Measurements from ENCODE around the gene RNASE9.
"Not testable (repeated sequence)": the region's sequence is repeated elsewhere in the genome, so short reads cannot be mapped to it uniquely, and the experiment has no call there.

Gene RNASE9

DNA sequence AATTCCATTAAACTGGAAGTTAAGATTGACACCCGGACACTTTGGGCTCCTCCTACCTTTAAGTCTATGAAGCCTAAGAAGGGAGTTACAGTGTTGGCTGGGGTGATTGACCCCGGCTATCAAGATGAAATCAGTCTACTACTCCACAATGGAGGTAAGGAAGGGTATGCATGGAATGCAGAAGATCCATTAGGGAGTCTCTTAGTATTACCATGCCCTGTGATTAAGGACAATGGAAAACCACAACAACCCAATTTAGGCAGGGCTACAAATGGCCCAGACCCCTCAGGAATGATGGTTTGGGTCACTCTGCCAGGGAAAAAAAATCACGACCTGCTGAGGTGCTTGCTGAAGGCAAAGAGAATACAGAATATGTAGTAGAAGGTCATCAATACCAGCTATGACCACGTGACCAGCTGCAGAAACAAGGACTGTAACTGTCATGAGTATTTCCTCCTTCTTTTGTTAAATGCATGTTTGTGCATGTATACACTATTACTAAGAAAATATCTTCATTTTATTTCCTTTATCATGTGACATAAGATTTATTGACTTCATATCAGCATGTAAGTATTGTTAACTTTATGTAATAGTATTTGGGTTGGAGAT is 11.6 kb upstream of the RNASE9 start:
- DNase-seq (ENCODE audit: low spot score), result not testable (repeated sequence)

DNA sequence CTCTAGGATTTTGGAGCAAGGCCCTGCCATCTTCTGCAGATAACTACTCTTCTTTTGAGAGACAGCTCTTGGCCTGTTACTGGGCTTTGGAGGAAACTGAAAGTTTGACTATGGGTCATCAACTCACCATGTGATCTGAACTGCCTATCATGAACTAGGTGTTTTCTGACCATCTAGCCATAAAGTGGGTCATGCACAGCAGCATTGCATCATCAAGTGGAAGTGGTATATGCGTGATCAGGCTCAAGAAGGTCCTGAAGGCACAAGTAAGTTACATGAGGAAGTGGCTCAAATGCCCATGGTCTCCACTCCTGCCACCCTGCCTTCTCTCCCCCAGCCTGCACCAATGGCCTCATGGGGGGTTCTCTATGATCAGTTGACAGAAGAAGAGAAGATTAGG is 9.9 kb upstream of the RNASE9 start:
- not testable (repeated sequence) for DNase-seq (ENCODE audit: low spot score)

GRCh38 chr14:20569865-20570264 is 9.0 kb upstream of the RNASE9 start:
- not testable (repeated sequence) for DNase-seq (ENCODE audit: low spot score)

- no peak for DNase-seq (ENCODE audit: low spot score)
Measured at GRCh38 chr14:20569066-20569465, 8.2 kb upstream of the RNASE9 start.

GRCh38 chr14:20568393-20568792 is 7.5 kb upstream of the RNASE9 start:
- DNase-seq (ENCODE audit: low spot score), result no peak

GRCh38 chr14:20567199-20567598 is 6.4 kb upstream of the RNASE9 start:
- not testable (repeated sequence) for DNase-seq (ENCODE audit: low spot score)

DNA sequence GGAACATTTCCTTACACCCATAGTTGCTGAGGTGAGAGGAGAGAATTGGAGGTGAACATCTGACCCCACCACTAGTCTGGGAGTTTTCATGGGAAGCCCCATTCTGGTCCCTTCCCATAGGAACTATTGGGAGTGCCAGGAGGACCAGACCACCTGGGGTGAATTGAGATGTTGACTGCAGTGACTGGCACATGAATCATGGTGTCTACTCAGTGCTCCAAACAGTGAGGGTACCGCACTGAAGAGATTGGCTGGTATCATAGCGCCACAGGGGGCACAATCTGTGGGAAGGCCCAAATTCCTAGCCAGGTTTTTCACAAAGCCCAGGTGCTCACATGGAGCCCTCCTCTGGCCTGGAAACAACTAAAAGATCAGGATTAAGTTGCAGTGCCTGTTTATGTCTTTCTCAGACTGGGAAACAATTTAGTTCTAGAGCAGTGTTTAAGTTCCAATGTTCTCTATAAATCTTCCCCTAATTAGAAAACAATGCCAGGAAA is 3.7 kb upstream of the RNASE9 start:
- DNase-seq (ENCODE audit: low spot score), result no peak

GRCh38 chr14:20563971-20564370 is 3.1 kb upstream of the RNASE9 start:
- DNase-seq (ENCODE audit: low spot score), result no peak

DNA sequence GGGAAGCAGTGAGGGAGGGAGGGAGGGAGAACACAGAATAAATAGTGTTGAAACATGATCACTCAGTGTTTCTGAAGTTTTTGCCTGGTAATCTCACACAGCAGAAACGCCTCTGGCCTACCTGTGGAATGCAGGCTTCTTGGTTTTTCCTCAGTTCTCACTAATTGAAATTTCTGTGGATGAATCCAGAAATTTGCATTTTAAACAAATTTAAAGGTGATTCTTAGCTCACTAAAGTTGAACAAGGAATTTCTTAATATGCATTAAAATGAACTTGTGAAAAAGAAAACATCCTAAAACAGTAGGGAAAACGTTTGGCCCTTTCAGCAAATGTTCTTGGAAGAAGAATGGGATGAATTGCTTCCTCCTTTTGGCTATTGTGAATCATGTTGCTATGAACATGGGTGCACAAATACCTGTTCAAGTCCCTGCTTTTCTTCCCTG is 1.4 kb downstream of the RNASE9 start:
- DNase-seq (ENCODE audit: low spot score), result no peak

GRCh38 chr14:20557212-20557542 is 3.7 kb downstream of the RNASE9 start:
- DNase-seq (ENCODE audit: low spot score), result no peak

DNA sequence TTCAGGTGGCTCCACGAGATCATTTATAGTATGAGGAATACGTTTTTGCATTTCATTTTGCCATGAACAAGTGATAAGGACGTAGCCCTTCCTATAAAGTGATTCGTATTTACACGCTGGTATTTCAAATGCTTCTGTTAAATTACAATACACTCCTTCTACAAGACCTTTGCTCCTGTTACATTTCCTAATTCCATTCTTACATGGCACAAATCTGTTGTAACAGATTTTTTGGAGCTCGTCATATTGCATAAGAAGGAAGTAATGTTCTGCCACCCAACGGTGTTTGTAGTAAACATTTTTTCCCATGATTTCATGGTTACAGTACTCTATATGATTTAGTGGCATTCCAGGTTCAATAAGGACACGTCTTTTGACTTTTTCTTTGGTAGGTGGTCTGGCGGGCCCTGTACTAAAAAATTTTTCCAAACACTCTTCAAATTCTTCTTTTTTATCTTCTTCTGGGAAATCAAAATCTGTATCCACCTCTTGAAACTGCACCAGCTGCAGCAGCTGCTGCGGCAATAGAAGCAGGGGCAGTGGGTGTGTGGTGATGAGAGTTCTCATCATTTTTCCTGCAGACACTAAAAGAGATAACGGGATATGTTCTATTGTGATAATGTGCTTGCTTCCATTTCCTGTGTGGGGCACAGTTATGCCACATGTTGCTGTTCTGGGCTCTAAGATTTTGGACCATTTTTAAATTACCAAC is 4.2 kb downstream of the RNASE9 start:
- no peak for DNase-seq (ENCODE audit: low spot score)

- DNase-seq (ENCODE audit: low spot score), result no peak
Measured at GRCh38 chr14:20555845-20556244, 5.0 kb downstream of the RNASE9 start.

- DNase-seq (ENCODE audit: low spot score), result no peak
Measured at GRCh38 chr14:20553024-20553423, 7.8 kb downstream of the RNASE9 start.

GRCh38 chr14:20551606-20552005 is 9.2 kb downstream of the RNASE9 start:
- no peak for DNase-seq (ENCODE audit: low spot score)

- DNase-seq (ENCODE audit: low spot score), result no peak
Measured at GRCh38 chr14:20550926-20551325, 9.9 kb downstream of the RNASE9 start.

GRCh38 chr14:20548414-20549158 is 12.3 kb downstream of the RNASE9 start:
- no peak for DNase-seq (ENCODE audit: low spot score)

GRCh38 chr14:20546877-20547276 is 14.0 kb downstream of the RNASE9 start:
- DNase-seq (ENCODE audit: low spot score), result no peak

DNA sequence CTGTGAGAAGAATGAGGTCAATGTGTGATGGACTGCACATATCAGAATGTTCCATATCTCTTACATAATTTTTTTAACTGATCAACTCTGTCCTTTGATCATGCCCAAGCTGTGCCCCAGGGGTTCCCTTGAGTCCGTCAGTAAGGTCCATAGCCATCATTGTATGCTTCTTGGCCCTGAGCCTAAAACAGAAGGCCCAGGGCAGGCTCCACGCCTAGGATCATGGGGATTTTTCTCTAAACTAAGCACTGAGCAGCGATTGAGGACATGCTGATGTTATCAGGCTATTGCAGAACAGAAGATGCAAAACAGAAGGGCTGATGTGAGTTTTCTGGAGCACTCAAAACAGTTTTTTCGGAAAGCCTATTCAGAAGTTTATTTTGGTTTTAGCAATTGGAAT is 20.9 kb downstream of the RNASE9 start:
- no peak for DNase-seq (ENCODE audit: low spot score)

- peak; percentile 71 for DNase-seq (ENCODE audit: low spot score)
Measured at GRCh38 chr14:20530771-20531571, 29.9 kb downstream of the RNASE9 start.

DNA sequence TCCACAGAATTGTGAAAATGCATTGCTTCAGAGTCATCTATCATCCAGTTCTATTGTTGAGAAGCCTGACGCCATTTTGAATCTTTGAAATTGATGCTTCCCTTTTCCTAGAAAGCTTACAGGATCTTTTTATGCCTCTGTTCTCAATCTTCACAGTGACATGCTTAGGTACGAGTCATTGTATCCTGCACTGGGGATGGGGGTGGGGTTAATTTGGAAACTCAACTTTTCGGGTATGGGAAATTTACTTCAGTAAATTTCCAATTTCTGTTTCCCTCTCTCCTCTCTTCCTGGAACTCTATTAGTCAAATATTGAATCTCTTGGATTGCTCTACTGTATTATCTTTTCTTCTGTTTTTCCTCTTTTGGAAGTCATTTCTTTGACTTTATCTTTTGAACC is 31.0 kb downstream of the RNASE9 start:
- DNase-seq (ENCODE audit: low spot score), result no peak

DNA sequence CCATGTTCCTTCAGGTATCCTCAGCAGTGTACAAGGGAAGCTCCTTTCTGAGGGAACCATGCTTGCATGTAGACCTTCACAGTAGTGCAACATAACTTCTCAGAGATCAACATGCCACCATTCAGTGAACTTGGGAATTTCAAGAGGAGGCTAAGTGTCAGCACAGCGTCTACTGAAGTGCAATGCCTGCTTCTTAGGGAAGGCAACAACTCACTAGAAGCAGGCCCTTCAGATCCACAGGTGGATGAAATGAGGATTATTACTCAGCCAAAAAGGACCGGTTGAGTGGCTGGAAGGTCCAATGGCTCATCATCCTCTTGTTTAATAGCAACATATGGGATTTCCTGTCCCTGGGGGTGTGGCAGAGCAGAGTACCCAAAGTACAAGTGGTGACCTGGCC is 36.8 kb downstream of the RNASE9 start:
- no peak for DNase-seq (ENCODE audit: low spot score)

GRCh38 chr14:20522332-20522731 is 38.5 kb downstream of the RNASE9 start:
- no peak for DNase-seq (ENCODE audit: low spot score)

All from CD4-positive, alpha-beta T cell treated with Interleukin-15 for 4 hours (primary cell).